ENCODE data around the gene IL25.

GRCh38 chr14:23409475-23409874 is 36.9 kb downstream of the IL25 start:
- TF ChIP-seq CTCF (IDR thresholded peaks at IDR 0.05): no peak
- no peak for TF ChIP-seq SIN3A (IDR thresholded peaks at IDR 0.05; ENCODE audit: borderline replicate concordance, insufficient read depth, low read depth, low read length)
- TF ChIP-seq POLR2AphosphoS5 (IDR thresholded peaks at IDR 0.05; ENCODE audit: low read depth, low read length): no peak
- TF ChIP-seq REST (IDR thresholded peaks at IDR 0.05; ENCODE audit: insufficient read depth in 1 of 2, low read depth in 2 of 2, low read length in 1 of 2): no peak
